Measurements from ENCODE around the gene MYO19.

DNA sequence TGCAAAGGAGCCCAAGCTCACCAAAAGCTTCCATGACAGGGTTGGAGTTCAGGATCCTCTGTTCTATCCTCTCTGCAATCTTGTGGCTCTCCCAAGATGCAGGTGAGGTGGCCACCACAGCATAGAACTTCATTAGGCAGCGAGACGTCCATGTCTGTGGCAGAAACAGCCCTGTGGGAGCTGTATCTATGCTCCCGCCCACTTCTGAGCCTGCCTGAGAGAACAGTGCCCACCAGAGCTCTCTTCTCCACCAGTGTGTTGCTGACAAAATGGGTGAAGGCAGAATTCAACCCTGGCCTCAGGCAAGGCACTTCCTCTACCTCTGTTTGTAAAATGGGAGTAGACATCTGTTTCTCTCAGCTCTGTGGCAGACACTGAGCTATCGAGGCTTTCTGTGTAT lies 18.8 kb downstream of the MYO19 start:
- TF ChIP-seq CTCF (IDR thresholded peaks at IDR 0.05; ENCODE audit: low read depth, low read length, missing input control) (no peak), ATF3 (IDR thresholded peaks at IDR 0.05) (no peak), MAX (IDR thresholded peaks at IDR 0.05) (no peak), FOXA1 (IDR thresholded peaks at IDR 0.05) (no peak), GABPA (IDR thresholded peaks at IDR 0.05 in 1 of 2, conservative IDR thresholded peaks at IDR 0.05 in 1 of 2) (no peak), YY1 (IDR thresholded peaks at IDR 0.05) (no peak), EGR1 (IDR thresholded peaks at IDR 0.05; ENCODE audit: low read depth in 2 of 2) (no peak)
